GM12801 (cell line): ENCODE results near the gene AMOTL2.

Experiments
- CTCF ChIP-seq: IDR thresholded peaks from one replicate; pipeline ENCODE4 v1.5.1; 2011; ENCODE audit warnings: control low read depth; ENCODE audit not compliant: insufficient read length; ENCODE audit errors: extremely low read depth

AMOTL2 gene

GRCh38 chr3:134328147-134328591, 46.1 kb downstream of the AMOTL2 start:
- no peak for TF ChIP-seq CTCF

GRCh38 chr3:134327594-134327975, 46.7 kb downstream of the AMOTL2 start:
- TF ChIP-seq CTCF: no peak

GRCh38 chr3:134326760-134327593, 47.3 kb downstream of the AMOTL2 start:
- TF ChIP-seq CTCF: no peak

- TF ChIP-seq CTCF: no peak
These were observed 48.1 kb downstream of the AMOTL2 start for GRCh38 chr3:134326126-134326525.

GRCh38 chr3:134325706-134326105, 48.5 kb downstream of the AMOTL2 start:
- TF ChIP-seq CTCF: no peak

- TF ChIP-seq CTCF: no peak
These were observed 49.1 kb downstream of the AMOTL2 start for GRCh38 chr3:134325061-134325705.

GRCh38 chr3:134323966-134324962, 50.0 kb downstream of the AMOTL2 start:
- no peak for TF ChIP-seq CTCF
